NCI-H2029 (cell line): ENCODE results near the gene DERA.
A peak's percentile ranks its signal among the peaks of the same experiment; 100 is the strongest.

ENCODE experiments used
- DNase-seq: peaks from one replicate; lab custom pipeline; 2025; lab: John Stamatoyannopoulos, UW

Gene DERA

DNA sequence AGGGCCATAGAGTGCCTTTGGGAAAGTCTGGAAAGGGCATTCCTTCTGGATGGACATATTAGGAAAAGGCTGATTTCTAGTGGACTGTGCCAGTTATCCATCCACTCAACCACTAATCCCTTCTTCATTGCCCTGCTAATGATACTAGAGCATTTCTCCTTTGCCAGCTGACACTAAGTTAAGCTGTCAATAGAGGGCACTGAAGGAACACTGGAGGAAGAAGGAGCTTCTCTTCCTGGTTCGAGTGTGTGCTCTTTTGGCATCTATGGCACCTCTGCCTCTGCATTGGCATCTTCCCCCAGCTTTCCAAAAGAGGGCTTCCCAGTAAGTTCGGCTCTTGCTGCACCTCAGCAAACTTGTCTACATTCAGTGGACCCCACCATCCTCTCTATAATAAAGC, 165.4 kb downstream of the DERA start:
- DNase-seq, result peak; percentile 44

DNA sequence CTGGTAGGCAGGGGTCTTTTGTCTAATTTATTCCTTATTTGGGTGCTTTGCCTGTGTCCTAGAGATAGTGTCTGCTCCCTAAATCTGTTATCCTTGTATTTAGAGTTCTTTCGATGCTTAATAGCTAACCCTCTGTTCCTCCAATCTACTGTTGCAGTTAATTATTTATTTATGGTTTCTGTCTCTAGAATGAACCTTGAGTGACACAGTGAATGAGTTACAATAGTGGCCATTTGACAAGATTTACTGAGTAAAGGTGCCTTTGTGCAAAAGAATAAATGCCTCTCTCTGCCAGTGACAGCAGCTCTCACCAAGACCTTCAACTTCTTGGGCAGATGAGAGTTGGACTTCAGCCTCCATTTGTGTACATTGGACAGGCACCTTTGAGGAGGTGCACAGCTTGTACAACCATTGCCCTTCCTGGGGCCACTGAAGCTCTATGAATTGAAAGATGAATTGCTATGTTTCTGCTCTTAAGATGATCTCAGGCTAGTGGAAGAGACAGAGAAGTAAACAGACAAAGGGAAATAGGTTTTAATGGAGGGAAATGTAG, 165.9 kb downstream of the DERA start:
- DNase-seq, result no peak

DNA sequence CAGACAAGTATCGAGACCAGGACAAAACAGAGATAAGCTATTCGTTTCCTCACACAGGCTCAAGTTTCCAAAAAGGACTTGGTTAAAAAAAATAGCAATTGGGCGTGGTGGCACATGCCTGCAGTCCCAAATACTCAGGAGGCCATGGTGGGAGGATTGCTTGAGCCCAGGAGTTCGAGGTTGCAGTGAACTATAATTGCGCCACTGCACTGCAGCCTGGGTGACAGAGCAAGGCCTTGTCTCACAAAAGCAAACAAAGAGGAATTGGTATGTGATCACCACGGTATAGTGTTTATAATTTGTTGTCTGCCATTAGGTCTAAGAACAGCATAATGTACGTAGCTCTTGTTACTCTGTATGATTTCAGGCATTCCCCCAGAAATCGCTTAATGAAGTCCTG, 175.3 kb downstream of the DERA start:
- no peak for DNase-seq

GRCh38 chr12:16086942-16087341, 175.8 kb downstream of the DERA start:
- no peak for DNase-seq
